GM10266 (cell line): ENCODE measurements around the gene PTPRCAP.
"Not testable (repeated sequence)": the region's sequence is repeated elsewhere in the genome, so short reads cannot be mapped to it uniquely, and the experiment has no call there.

ENCODE experiments used
- DNase-seq: peaks from one replicate; pipeline ENCODE4 v3.0.0; 2012; ENCODE audit errors: extremely low spot score
- CTCF ChIP-seq: IDR thresholded peaks from 2 replicates; pipeline ENCODE4 v1.5.1; 2012; ENCODE audit warnings: mild to moderate bottlenecking, low read depth; ENCODE audit not compliant: control insufficient read depth, insufficient read depth; ENCODE audit errors: missing control alignments

Gene PTPRCAP

GRCh38 chr11:67466962-67467771 is 29.7 kb upstream of the PTPRCAP start:
- TF ChIP-seq CTCF, result no peak
- no peak for DNase-seq

- TF ChIP-seq CTCF, result no peak
- no peak for DNase-seq
Observed at GRCh38 chr11:67466367-67466766, 28.9 kb upstream of the PTPRCAP start.

- not testable (repeated sequence) for DNase-seq
Observed at GRCh38 chr11:67465530-67465929, 28.0 kb upstream of the PTPRCAP start.

GRCh38 chr11:67465189-67465510 is 27.7 kb upstream of the PTPRCAP start:
- no peak for DNase-seq
- TF ChIP-seq CTCF, result no peak

- TF ChIP-seq CTCF, result no peak
- peak; percentile 96 for DNase-seq
Observed at GRCh38 chr11:67464411-67465188, 27.1 kb upstream of the PTPRCAP start.

GRCh38 chr11:67463680-67464410 is 26.4 kb upstream of the PTPRCAP start:
- no peak for TF ChIP-seq CTCF
- DNase-seq, result no peak

- DNase-seq, result no peak
- TF ChIP-seq CTCF, result no peak
Observed at GRCh38 chr11:67463186-67463585, 25.7 kb upstream of the PTPRCAP start.
